ENCODE data around the gene LHFPL2.

The LHFPL2 gene

DNA sequence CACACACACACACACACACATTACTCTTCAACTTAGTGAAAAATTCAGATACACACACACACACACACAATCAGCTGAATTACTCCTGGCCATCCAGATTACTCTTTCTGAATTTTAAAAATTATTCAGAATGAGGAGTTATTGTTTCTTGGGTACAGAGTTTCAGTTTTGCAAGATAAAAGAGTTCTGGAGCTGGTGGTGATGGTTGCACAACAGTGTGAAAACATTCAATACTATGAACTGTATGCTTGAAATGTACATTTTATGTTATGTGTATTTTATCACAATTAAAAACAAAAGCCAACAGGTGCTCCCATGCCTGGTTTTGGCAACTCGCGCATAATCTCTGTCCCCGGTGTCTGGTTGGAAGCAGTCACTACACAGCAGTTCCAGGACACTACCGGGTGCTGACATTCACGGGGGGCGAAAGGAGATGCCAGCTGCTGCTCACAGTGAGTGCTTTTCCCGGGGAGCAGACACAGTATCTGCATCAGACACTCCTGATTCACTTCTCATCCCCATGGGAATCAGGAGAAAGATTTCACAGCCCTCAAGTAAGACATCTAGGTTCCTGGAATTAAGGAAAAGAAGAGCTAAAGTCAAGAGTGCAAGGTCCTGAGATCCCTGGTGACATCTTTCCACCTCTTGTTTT lies 55.7 kb downstream of the LHFPL2 start:
- Mint-ChIP-seq H3K9me3 (no peaks in the 10 kb centered on the region), H3K4me3 (no peak overlapping the region), H3K36me3 (ENCODE audit: low read depth) (no peaks in the 10 kb centered on the region), H3K27me3 (peaks cover 6% of the 10 kb centered on the region), H3K27ac (no peak overlapping the region), H3K4me1 (ENCODE audit: low read depth) (peaks cover 3% of the 10 kb centered on the region)

DNA sequence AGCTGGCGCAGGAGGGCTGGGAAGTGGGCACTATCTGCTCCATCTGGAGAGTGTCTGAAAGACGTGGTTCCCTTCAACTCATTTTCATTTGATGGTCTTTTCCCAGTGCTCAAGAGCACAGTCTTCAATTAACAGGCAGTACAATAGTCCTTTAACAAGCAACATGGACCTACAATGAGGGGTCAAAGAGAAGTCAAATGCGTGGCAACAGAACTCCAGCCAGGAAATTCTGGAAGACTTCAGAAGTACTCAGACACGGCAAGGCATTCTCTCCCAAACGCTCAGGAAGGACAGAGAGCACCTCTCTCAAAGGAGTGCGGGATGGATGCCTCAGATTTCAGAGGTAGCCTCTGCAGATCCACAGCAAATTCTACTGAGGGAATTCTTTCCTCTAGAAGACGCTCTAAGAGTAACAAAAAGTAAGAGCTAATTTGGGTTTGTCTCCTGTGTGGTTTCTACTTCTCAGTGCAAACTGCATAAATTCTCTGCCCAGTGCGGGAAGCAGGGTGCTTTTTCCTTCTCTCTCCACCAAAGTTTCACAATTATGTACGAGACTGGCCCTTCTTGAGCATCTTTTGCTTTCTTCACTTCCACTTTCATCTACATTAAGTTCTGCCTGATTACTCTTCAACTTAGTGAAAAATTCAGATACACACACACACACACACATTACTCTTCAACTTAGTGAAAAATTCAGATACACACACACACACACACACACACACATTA lies 56.4 kb downstream of the LHFPL2 start:
- H3K36me3 Mint-ChIP-seq (ENCODE audit: low read depth), result no peaks in the 10 kb centered on the region
- no peak overlapping the region for H3K27ac Mint-ChIP-seq
- peaks cover 3% of the 10 kb centered on the region for H3K4me1 Mint-ChIP-seq (ENCODE audit: low read depth)
- no peaks in the 10 kb centered on the region for H3K27me3 Mint-ChIP-seq
- H3K4me3 Mint-ChIP-seq, result no peak overlapping the region
- H3K9me3 Mint-ChIP-seq, result no peaks in the 10 kb centered on the region

- peaks cover 3% of the 10 kb centered on the region for H3K4me1 Mint-ChIP-seq (ENCODE audit: low read depth)
- H3K9me3 Mint-ChIP-seq, result no peaks in the 10 kb centered on the region
- H3K4me3 Mint-ChIP-seq, result no peak overlapping the region
- H3K27me3 Mint-ChIP-seq, result no peaks in the 10 kb centered on the region
- no peak overlapping the region for H3K27ac Mint-ChIP-seq
- H3K36me3 Mint-ChIP-seq (ENCODE audit: low read depth), result no peaks in the 10 kb centered on the region
Observed at GRCh38 chr5:78591138-78591612, 57.4 kb downstream of the LHFPL2 start.

DNA sequence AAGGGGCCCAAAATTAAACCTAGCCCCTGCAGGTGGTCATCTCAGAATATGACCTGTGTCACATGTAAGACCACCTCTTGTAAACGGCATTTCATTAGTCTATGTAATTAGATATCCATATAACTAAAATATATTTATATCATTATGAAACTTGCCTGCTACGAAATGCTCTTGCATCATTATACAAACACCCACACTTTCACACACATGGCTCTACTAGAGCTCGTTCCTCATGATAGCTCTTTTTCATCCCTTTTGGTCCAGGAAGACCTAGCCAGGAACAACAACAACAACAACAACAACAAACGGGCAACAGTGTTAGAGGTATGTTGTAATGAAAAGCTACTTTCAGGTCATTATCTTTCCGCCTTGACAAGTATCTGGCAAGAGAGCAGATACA lies 58.6 kb downstream of the LHFPL2 start:
- Mint-ChIP-seq H3K36me3 (ENCODE audit: low read depth) (no peaks in the 10 kb centered on the region), H3K9me3 (no peaks in the 10 kb centered on the region), H3K27me3 (no peaks in the 10 kb centered on the region), H3K4me1 (ENCODE audit: low read depth) (peaks cover 3% of the 10 kb centered on the region), H3K4me3 (no peak overlapping the region), H3K27ac (no peak overlapping the region)

DNA sequence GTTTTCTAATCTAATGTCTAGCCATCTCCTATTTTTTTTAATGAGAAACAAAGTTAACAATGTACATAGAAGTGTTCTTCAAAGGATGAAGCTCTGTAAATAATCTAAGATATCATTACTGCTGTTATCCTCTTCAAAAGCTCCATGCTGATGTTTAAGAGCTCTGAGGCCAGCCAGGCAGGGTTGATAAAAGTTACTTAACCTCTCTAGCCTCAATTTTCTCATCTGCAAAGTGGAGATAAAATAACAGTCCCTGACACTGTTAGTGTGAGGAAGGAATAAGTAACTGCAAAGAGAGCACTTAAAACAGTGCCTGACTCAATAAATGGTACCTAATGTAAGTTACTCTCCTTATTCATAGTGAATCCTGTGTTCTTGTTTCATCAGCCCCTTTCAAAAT lies 60.1 kb downstream of the LHFPL2 start:
- no peaks in the 10 kb centered on the region for H3K9me3 Mint-ChIP-seq
- no peak overlapping the region for H3K4me3 Mint-ChIP-seq
- no peak overlapping the region for H3K27ac Mint-ChIP-seq
- H3K4me1 Mint-ChIP-seq (ENCODE audit: low read depth), result peaks cover 3% of the 10 kb centered on the region
- H3K27me3 Mint-ChIP-seq, result no peaks in the 10 kb centered on the region
- no peaks in the 10 kb centered on the region for H3K36me3 Mint-ChIP-seq (ENCODE audit: low read depth)

DNA sequence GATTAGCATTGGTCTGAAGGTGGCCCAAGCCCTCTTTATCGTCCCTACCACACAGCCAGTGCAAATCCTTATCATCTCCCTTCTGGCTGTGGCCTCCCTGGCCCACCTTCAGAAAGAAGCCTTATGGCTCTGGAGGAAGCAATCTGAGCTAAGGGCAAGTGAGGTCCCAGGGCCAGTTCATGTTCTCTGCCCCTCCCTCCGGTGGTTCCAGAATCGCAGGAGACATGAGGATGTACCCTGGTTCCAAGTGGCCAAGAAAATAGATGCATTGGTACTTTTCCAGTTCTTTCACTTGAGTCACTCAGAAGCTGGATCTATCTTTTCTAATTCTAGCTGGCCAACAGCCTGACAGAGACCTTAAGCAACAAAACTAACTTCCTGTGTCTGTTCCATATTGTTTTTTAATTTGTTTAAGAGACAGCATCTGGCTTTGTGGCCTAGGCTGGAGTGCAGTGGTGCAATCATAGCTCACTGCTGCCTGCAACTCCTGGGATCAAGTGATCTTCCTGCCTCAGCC lies 60.7 kb downstream of the LHFPL2 start:
- no peak overlapping the region for H3K4me3 Mint-ChIP-seq
- no peaks in the 10 kb centered on the region for H3K36me3 Mint-ChIP-seq (ENCODE audit: low read depth)
- H3K27ac Mint-ChIP-seq, result no peak overlapping the region
- no peaks in the 10 kb centered on the region for H3K9me3 Mint-ChIP-seq
- peaks cover 3% of the 10 kb centered on the region for H3K4me1 Mint-ChIP-seq (ENCODE audit: low read depth)
- peaks cover 2% of the 10 kb centered on the region for H3K27me3 Mint-ChIP-seq

DNA sequence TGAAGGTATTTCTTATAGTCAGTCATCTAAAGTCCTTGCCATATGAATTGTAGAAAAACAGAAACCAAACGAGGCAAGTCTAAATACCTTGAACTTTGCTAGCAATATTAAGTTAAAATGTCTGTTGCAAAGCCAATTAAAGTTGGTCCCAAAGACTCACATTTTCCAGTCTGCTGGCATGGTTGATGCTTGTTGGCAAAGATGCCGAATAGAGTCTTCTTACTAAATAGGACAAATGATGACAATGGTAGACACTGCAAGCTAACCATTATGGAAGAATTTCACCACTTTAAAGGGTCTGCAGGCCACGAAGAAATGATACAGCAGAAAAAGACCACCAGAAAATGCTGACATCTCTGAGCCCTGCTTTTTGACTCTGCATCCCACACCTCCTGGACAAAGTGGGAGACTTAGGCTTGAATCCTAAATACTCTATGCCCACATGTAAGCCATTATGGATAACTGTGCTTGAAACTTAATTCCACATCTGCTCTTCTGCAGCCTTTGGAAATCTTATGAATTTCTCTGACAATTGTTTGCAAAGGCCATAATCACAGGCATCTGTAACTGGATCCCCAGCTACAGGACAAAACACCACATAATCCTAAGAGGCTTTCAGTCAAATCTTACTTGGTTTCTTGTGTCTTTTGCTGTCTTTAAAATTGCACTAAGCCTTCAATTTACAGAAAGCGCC lies 61.3 kb downstream of the LHFPL2 start:
- Mint-ChIP-seq H3K4me1 (ENCODE audit: low read depth) (peaks cover under 1% of the 10 kb centered on the region), H3K9me3 (no peaks in the 10 kb centered on the region), H3K27ac (no peak overlapping the region), H3K4me3 (no peak overlapping the region), H3K36me3 (ENCODE audit: low read depth) (no peaks in the 10 kb centered on the region), H3K27me3 (peaks cover 5% of the 10 kb centered on the region)

GRCh38 chr5:78586251-78586650 lies 62.3 kb downstream of the LHFPL2 start:
- H3K36me3 Mint-ChIP-seq (ENCODE audit: low read depth), result no peaks in the 10 kb centered on the region
- H3K27ac Mint-ChIP-seq, result no peak overlapping the region
- H3K4me3 Mint-ChIP-seq, result no peak overlapping the region
- no peaks in the 10 kb centered on the region for H3K9me3 Mint-ChIP-seq
- H3K27me3 Mint-ChIP-seq, result peaks cover 5% of the 10 kb centered on the region
- H3K4me1 Mint-ChIP-seq (ENCODE audit: low read depth), result no peaks in the 10 kb centered on the region

DNA sequence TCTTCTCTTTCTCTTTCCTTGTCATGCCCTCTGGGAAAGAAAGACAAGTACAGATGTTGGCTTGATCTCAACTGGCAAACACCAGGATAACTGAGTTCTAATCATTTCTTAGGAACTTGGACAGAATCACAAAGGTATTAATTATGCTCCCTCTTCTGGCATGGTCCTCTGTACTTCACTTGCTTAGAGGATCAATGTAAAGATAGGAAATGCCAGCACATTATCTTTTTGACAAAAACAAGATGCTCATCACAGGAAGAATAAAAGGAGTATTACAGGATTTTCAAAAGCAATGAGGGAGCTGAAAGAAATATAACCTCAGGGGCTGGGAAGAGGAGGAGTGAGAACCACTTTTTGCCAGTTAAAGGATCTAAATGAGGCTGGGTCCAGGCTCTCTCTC lies 70.6 kb downstream of the LHFPL2 start:
- H3K9me3 Mint-ChIP-seq, result no peaks in the 10 kb centered on the region
- no peaks in the 10 kb centered on the region for H3K36me3 Mint-ChIP-seq (ENCODE audit: low read depth)
- H3K4me1 Mint-ChIP-seq (ENCODE audit: low read depth), result peaks cover 12% of the 10 kb centered on the region
- H3K27ac Mint-ChIP-seq, result no peak overlapping the region
- H3K27me3 Mint-ChIP-seq, result peaks cover 5% of the 10 kb centered on the region
- no peak overlapping the region for H3K4me3 Mint-ChIP-seq

DNA sequence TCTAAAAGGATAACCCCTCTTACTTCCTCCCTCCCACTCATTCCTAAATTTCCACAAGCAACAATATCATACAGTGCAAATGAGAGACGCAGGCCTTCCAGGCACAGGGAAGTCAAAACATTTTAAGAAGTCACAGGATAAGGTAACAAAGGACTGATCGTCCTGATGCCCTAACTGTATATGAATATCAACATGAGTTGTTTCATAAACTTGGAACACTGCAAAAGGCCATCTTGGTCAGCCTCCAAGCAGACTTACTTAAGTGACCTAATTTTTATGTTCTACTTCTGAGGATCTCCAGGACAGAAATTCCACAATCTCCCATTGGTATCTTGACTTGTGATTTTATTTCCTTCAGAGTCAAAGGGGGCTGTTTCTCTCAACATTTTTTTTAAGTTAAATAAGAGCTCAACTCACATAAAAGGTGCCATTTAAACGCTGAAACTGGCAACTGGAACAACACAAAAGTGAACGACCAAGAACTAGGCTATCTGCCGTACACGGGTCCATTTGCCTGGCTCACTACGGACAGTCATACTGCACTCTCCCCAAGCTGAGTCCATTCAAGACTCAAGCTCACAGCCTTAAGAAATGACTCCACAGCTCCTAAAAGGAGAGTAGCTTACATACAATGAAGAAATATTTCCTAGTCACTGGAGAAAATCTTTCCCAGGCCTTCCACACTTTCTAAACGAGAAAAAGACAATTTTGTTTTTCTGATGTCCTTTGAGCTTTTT lies 71.3 kb downstream of the LHFPL2 start:
- H3K27me3 Mint-ChIP-seq, result no peaks in the 10 kb centered on the region
- no peak overlapping the region for H3K4me3 Mint-ChIP-seq
- no peak overlapping the region for H3K27ac Mint-ChIP-seq
- H3K9me3 Mint-ChIP-seq, result no peaks in the 10 kb centered on the region
- peaks cover 12% of the 10 kb centered on the region for H3K4me1 Mint-ChIP-seq (ENCODE audit: low read depth)
- H3K36me3 Mint-ChIP-seq (ENCODE audit: low read depth), result no peaks in the 10 kb centered on the region

GRCh38 chr5:78576376-78576775 lies 72.2 kb downstream of the LHFPL2 start:
- Mint-ChIP-seq H3K4me3 (no peak overlapping the region), H3K4me1 (ENCODE audit: low read depth) (peaks cover 12% of the 10 kb centered on the region), H3K9me3 (no peaks in the 10 kb centered on the region), H3K36me3 (ENCODE audit: low read depth) (no peaks in the 10 kb centered on the region), H3K27ac (no peak overlapping the region), H3K27me3 (no peaks in the 10 kb centered on the region)

DNA sequence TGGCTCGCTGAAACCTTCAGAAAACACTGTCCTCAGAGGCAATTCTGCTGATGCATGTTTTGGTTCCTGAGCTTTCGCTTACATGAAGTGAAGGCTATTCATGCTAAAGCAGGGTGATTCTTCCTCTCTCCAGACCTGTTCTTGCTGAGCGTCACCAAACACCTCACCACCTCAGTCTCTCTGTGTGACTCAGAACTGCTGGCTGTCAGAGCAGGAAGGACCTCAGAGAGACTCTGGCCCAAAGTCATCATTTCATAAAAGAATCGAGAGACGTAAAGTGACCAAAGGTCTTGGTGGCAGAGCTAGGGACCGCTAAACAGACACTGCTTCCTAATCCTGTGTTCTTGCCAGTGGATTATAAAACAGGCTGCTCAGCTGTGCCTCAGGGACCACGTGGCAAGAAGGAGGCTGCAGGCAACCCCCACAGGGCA lies 73.8 kb downstream of the LHFPL2 start:
- Mint-ChIP-seq H3K4me1 (ENCODE audit: low read depth) (peaks cover 12% of the 10 kb centered on the region), H3K27me3 (no peaks in the 10 kb centered on the region), H3K27ac (no peak overlapping the region), H3K4me3 (no peak overlapping the region), H3K9me3 (no peaks in the 10 kb centered on the region), H3K36me3 (ENCODE audit: low read depth) (no peaks in the 10 kb centered on the region)

DNA sequence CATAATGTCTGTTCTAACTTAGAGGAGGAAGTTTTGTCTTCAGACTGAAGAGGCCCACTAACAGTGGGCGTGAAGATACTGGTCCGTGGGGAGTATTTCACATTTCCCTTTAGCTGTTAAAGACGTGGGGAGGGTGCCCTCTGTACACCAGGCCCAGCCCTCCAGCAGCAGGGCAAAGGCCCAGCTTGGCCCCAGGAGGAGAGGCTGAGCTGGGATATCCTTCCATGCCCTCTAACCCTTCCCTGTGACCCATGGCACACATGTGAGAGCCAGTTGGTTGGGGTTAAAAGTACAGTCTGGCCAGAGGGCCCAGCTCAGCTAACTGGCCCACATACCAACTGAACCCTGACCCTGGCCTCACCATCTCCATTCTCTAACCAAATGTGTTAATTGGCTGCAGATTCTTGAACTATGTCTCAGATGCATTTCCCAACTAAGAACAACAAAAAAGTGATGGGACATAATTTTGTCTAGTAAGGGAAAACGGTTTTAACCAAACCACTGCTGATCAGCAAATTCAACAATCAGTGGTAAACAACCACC lies 74.4 kb downstream of the LHFPL2 start:
- no peak overlapping the region for H3K4me3 Mint-ChIP-seq
- no peaks in the 10 kb centered on the region for H3K27me3 Mint-ChIP-seq
- peaks cover 12% of the 10 kb centered on the region for H3K4me1 Mint-ChIP-seq (ENCODE audit: low read depth)
- no peaks in the 10 kb centered on the region for H3K9me3 Mint-ChIP-seq
- H3K36me3 Mint-ChIP-seq (ENCODE audit: low read depth), result no peaks in the 10 kb centered on the region
- H3K27ac Mint-ChIP-seq, result no peak overlapping the region

- Mint-ChIP-seq H3K36me3 (ENCODE audit: low read depth) (no peaks in the 10 kb centered on the region), H3K9me3 (no peaks in the 10 kb centered on the region), H3K4me1 (ENCODE audit: low read depth) (peaks cover 12% of the 10 kb centered on the region), H3K27me3 (no peaks in the 10 kb centered on the region), H3K4me3 (no peak overlapping the region), H3K27ac (no peak overlapping the region)
Observed at GRCh38 chr5:78573318-78573717, 75.3 kb downstream of the LHFPL2 start.
